ENCODE data around the gene TCERG1L.

The TCERG1L gene

GRCh38 chr10:131135716-131136115 lies 175.8 kb downstream of the TCERG1L start:
- no peaks in the 10 kb centered on the region for H3K9me2 ChIP-seq (replicated peaks; ENCODE audit: low read depth, low read length)
- no peaks in the 10 kb centered on the region for H3K36me3 ChIP-seq (ENCODE audit: insufficient read depth, low read length)
- no peak overlapping the region for H3K4me2 ChIP-seq (ENCODE audit: low read depth, low read length, poor library complexity, severe bottlenecking)
- H3K4me3 ChIP-seq (ENCODE audit: low read length, poor library complexity, severe bottlenecking) = no peak overlapping the region
- TF ChIP-seq EZH2phosphoT487 (IDR thresholded peaks at IDR 0.05; ENCODE audit: borderline replicate concordance) = no peak
- no peaks in the 10 kb centered on the region for H3F3A ChIP-seq (ENCODE audit: low read depth)
- H3K9ac ChIP-seq (ENCODE audit: low read depth, low read length, poor library complexity, severe bottlenecking) = no peak overlapping the region
- H3K4me1 ChIP-seq (ENCODE audit: insufficient read depth, low read length, poor library complexity, severe bottlenecking) = no peaks in the 10 kb centered on the region
- no peaks in the 10 kb centered on the region for H3K79me2 ChIP-seq (ENCODE audit: insufficient read depth, low read length)
- H3K9me3 ChIP-seq (ENCODE audit: insufficient read depth, low read depth, low read length) = peaks cover 21% of the 10 kb centered on the region; the same call in 1 of the 2 replicates
- no peak overlapping the region for H2AFZ ChIP-seq (ENCODE audit: low read length)
- H3K27me3 ChIP-seq (ENCODE audit: insufficient read depth, low read length, poor library complexity, severe bottlenecking) = no peaks in the 10 kb centered on the region
- no peaks in the 10 kb centered on the region for H4K20me1 ChIP-seq (ENCODE audit: insufficient read depth, low read length, poor library complexity, severe bottlenecking)

DNA sequence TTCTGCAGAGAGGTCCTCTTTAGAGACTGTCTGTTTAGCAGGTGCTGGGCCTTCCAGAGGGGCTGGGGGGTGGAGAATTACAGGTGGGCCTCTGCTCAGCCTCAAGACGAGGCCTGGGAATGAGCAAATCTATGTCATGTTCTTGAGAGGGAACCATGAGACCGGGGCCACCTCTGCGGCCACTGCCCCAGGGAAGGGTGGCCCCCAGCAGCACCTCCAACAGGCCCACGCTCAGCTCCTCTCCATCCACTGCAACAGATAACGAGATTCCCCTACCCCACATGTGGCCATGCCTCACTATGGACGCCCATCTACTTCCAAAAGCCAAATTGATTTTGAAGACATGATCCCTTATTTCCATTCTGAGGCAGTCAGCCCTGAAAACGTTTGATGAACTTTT lies 176.9 kb downstream of the TCERG1L start:
- Histone ChIP-seq H3K4me2 (ENCODE audit: low read depth, low read length, poor library complexity, severe bottlenecking) (no peak overlapping the region), H2AFZ (ENCODE audit: low read length) (no peak overlapping the region), H3K79me2 (ENCODE audit: insufficient read depth, low read length) (no peaks in the 10 kb centered on the region), H3K4me1 (ENCODE audit: insufficient read depth, low read length, poor library complexity, severe bottlenecking) (no peaks in the 10 kb centered on the region), H3K9me2 (replicated peaks; ENCODE audit: low read depth, low read length) (no peaks in the 10 kb centered on the region), H3K27me3 (ENCODE audit: insufficient read depth, low read length, poor library complexity, severe bottlenecking) (no peaks in the 10 kb centered on the region), H3K36me3 (ENCODE audit: insufficient read depth, low read length) (no peaks in the 10 kb centered on the region), H3K4me3 (ENCODE audit: low read length, poor library complexity, severe bottlenecking) (no peak overlapping the region), H3K9ac (ENCODE audit: low read depth, low read length, poor library complexity, severe bottlenecking) (no peak overlapping the region), H3F3A (ENCODE audit: low read depth) (no peaks in the 10 kb centered on the region), H4K20me1 (ENCODE audit: insufficient read depth, low read length, poor library complexity, severe bottlenecking) (no peaks in the 10 kb centered on the region), H3K9me3 (ENCODE audit: insufficient read depth, low read depth, low read length) (peaks cover 13% of the 10 kb centered on the region; the same call in 1 of the 2 replicates)
- TF ChIP-seq EZH2phosphoT487 (IDR thresholded peaks at IDR 0.05; ENCODE audit: borderline replicate concordance) (no peak), CTCF (conservative IDR thresholded peaks at IDR 0.05; ENCODE audit: low read length) (no peak)

DNA sequence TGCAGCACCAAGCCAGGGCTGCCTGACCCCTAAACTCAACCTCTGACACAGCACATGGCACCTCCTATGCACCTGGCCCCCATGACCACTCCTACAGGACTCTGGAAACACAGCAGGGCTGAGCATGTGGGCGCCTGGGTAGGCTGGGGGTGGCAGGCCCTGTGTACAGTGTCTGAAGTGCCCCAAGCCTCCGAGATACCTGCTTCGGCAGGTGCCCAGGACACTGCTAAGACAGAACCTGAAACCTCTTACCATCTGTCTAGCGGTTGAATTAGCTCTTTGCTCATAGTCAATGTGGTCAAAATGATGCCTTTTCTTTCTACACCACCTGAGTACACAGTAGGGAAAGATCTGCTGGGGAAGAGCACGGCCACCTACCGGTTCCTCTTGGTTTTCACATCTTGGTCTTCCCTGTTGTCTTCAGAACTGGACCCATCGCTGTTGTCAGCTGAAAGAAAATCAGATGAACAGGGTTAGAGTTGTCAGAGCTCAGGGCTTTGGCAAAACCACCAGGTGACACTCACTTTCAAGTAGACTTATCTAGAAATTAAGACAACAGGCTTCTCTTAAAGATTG lies 177.4 kb downstream of the TCERG1L start:
- no peaks in the 10 kb centered on the region for H4K20me1 ChIP-seq (ENCODE audit: insufficient read depth, low read length, poor library complexity, severe bottlenecking)
- H3F3A ChIP-seq (ENCODE audit: low read depth) = no peaks in the 10 kb centered on the region
- TF ChIP-seq CTCF (conservative IDR thresholded peaks at IDR 0.05; ENCODE audit: low read length) (no peak), EZH2phosphoT487 (IDR thresholded peaks at IDR 0.05; ENCODE audit: borderline replicate concordance) (no peak)
- no peaks in the 10 kb centered on the region for H3K9me2 ChIP-seq (replicated peaks; ENCODE audit: low read depth, low read length)
- H3K4me1 ChIP-seq (ENCODE audit: insufficient read depth, low read length, poor library complexity, severe bottlenecking) = no peaks in the 10 kb centered on the region
- peaks cover 13% of the 10 kb centered on the region; the same call in 1 of the 2 replicates for H3K9me3 ChIP-seq (ENCODE audit: insufficient read depth, low read depth, low read length)
- no peak overlapping the region for H3K4me3 ChIP-seq (ENCODE audit: low read length, poor library complexity, severe bottlenecking)
- no peak overlapping the region for H3K4me2 ChIP-seq (ENCODE audit: low read depth, low read length, poor library complexity, severe bottlenecking)
- no peaks in the 10 kb centered on the region for H3K27me3 ChIP-seq (ENCODE audit: insufficient read depth, low read length, poor library complexity, severe bottlenecking)
- H3K9ac ChIP-seq (ENCODE audit: low read depth, low read length, poor library complexity, severe bottlenecking) = no peak overlapping the region
- no peaks in the 10 kb centered on the region for H3K79me2 ChIP-seq (ENCODE audit: insufficient read depth, low read length)
- H3K36me3 ChIP-seq (ENCODE audit: insufficient read depth, low read length) = no peaks in the 10 kb centered on the region
- no peak overlapping the region for H2AFZ ChIP-seq (ENCODE audit: low read length)

DNA sequence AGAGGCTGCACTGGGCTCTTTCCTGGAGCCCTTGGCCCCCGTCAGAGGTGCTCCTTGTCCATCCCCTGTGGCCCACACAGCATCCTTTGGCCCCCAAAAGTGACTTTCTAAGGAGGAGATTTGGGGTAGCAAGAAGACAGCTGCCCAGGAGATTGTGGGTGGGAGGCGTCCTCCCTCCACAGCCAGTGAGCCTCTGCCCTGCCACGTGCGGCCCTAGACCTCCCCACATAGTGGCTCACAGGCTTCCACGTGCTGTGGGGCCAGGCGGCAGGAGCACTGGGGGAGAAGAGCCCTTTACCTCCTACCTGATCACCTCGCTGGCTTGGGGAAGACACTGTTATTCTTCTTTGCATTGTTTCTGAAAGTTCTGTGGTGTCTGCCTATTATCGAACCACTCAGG lies 178.8 kb downstream of the TCERG1L start:
- TF ChIP-seq CTCF (conservative IDR thresholded peaks at IDR 0.05; ENCODE audit: low read length) (no peak), EZH2phosphoT487 (IDR thresholded peaks at IDR 0.05; ENCODE audit: borderline replicate concordance) (no peak)
- H3K36me3 ChIP-seq (ENCODE audit: insufficient read depth, low read length) = no peaks in the 10 kb centered on the region
- H3K9me2 ChIP-seq (replicated peaks; ENCODE audit: low read depth, low read length) = no peaks in the 10 kb centered on the region
- no peak overlapping the region for H3K9ac ChIP-seq (ENCODE audit: low read depth, low read length, poor library complexity, severe bottlenecking)
- H3K79me2 ChIP-seq (ENCODE audit: insufficient read depth, low read length) = no peaks in the 10 kb centered on the region
- no peak overlapping the region for H2AFZ ChIP-seq (ENCODE audit: low read length)
- no peak overlapping the region for H3K4me2 ChIP-seq (ENCODE audit: low read depth, low read length, poor library complexity, severe bottlenecking)
- H3K4me1 ChIP-seq (ENCODE audit: insufficient read depth, low read length, poor library complexity, severe bottlenecking) = no peaks in the 10 kb centered on the region
- H3K27me3 ChIP-seq (ENCODE audit: insufficient read depth, low read length, poor library complexity, severe bottlenecking) = no peaks in the 10 kb centered on the region
- H4K20me1 ChIP-seq (ENCODE audit: insufficient read depth, low read length, poor library complexity, severe bottlenecking) = no peaks in the 10 kb centered on the region
- peaks cover 12% of the 10 kb centered on the region; the same call in 1 of the 2 replicates for H3K9me3 ChIP-seq (ENCODE audit: insufficient read depth, low read depth, low read length)
- H3F3A ChIP-seq (ENCODE audit: low read depth) = no peaks in the 10 kb centered on the region
- no peak overlapping the region for H3K4me3 ChIP-seq (ENCODE audit: low read length, poor library complexity, severe bottlenecking)
